Nephron (organoid): ENCODE measurements around the gene RAB40C.
A peak's percentile ranks its signal among the peaks of the same experiment; 100 is the strongest.

Experiments
- H3K27ac Mint-ChIP-seq, 3 experiments: 2 replicates each; pipeline ENCODE4 v1.8.0; 2020; ENCODE audit warnings: mixed read lengths in 3 of 3, mild to moderate bottlenecking in 2 of 3, moderate library complexity in 1 of 3
- H3K27me3 Mint-ChIP-seq: 2 replicates; pipeline ENCODE4 v1.8.0; 2021; ENCODE audit warnings: low read depth, mild to moderate bottlenecking, moderate library complexity, mixed read lengths
- H3K36me3 Mint-ChIP-seq: 2 replicates; pipeline ENCODE4 v1.8.0; 2020; ENCODE audit warnings: low read depth, mixed read lengths
- H3K4me1 Mint-ChIP-seq: 2 replicates; pipeline ENCODE4 v1.8.0; 2020; ENCODE audit warnings: mixed read lengths
- H3K4me3 Mint-ChIP-seq, 3 experiments: 2 replicates each; pipeline ENCODE4 v1.8.0; 2020; ENCODE audit warnings: mild to moderate bottlenecking in 3 of 3, mixed read lengths in 3 of 3, moderate library complexity in 2 of 3
- H3K9me3 Mint-ChIP-seq: 2 replicates; pipeline ENCODE4 v1.8.0; 2020; ENCODE audit warnings: mixed read lengths
- TF ChIP-seq, protein P1 (sequence below), 3 experiments: fragments of 200-600 bp; sonication (generic); IDR thresholded peaks; one replicate each; pipeline ENCODE4 v1.5.0; 2021; ENCODE audit warnings: antibody characterized with exemption in 3 of 3; ENCODE audit not compliant: unreplicated experiment in 3 of 3

Gene RAB40C

DNA sequence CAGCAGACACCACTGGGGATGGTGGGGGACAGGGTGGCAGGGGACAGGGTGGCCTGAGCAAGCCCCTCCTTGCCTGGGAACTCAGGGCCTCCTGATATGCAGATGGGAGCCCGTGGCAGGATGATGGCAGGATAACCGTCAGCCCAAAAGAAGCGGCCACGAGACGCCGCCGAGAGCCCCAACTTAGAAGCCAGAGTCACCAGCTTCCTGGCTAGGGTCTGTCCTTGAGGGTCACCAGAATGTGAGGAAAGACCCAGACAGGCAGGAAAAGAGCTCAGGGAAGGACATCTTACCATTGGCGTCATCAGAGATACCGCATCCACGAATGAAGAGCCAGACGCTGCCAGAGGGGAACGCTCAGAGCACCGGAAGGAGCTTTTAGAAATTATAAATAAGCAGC lies 19.4 kb downstream of the RAB40C start:
- no peak overlapping the region for H3K4me3 Mint-ChIP-seq
- H3K9me3 Mint-ChIP-seq: peaks cover 14% of the 10 kb centered on the region
- TF ChIP-seq, protein P1, sequence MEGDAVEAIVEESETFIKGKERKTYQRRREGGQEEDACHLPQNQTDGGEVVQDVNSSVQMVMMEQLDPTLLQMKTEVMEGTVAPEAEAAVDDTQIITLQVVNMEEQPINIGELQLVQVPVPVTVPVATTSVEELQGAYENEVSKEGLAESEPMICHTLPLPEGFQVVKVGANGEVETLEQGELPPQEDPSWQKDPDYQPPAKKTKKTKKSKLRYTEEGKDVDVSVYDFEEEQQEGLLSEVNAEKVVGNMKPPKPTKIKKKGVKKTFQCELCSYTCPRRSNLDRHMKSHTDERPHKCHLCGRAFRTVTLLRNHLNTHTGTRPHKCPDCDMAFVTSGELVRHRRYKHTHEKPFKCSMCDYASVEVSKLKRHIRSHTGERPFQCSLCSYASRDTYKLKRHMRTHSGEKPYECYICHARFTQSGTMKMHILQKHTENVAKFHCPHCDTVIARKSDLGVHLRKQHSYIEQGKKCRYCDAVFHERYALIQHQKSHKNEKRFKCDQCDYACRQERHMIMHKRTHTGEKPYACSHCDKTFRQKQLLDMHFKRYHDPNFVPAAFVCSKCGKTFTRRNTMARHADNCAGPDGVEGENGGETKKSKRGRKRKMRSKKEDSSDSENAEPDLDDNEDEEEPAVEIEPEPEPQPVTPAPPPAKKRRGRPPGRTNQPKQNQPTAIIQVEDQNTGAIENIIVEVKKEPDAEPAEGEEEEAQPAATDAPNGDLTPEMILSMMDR (IDR thresholded peaks at IDR 0.05; ENCODE audit: unreplicated experiment in 3 of 3): no peak
- no peaks in the 10 kb centered on the region for H3K27me3 Mint-ChIP-seq
- peaks cover 31% of the 10 kb centered on the region for H3K36me3 Mint-ChIP-seq
- no peaks in the 10 kb centered on the region for H3K4me1 Mint-ChIP-seq
- H3K27ac Mint-ChIP-seq: no peak overlapping the region

DNA sequence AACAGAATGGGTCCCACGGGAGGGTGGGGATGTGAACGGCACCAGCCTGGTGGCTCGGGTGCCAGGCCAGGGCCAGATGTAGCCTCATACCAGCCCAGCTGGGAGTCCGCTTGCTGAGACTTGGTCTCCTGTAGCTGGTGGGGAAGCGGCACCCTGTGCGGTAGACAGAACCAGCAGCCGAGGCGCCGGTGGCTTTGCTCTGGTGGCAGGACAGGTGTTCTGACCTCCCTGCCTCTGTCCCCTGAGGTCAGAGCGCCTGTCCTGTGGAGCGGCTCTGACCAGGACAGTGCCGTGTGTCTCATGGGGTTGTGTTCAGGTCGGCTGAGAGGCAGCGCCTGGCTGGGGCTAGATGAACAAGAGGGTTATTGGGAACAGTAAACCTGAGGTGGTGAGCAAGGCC lies 20.1 kb downstream of the RAB40C start:
- H3K27me3 Mint-ChIP-seq: no peaks in the 10 kb centered on the region
- H3K4me1 Mint-ChIP-seq: no peaks in the 10 kb centered on the region
- no peak overlapping the region for H3K27ac Mint-ChIP-seq
- H3K36me3 Mint-ChIP-seq: peaks cover 33% of the 10 kb centered on the region
- TF ChIP-seq, protein P1 (IDR thresholded peaks at IDR 0.05; ENCODE audit: unreplicated experiment in 3 of 3): no peak
- H3K9me3 Mint-ChIP-seq: peaks cover 11% of the 10 kb centered on the region
- H3K4me3 Mint-ChIP-seq: no peak overlapping the region

DNA sequence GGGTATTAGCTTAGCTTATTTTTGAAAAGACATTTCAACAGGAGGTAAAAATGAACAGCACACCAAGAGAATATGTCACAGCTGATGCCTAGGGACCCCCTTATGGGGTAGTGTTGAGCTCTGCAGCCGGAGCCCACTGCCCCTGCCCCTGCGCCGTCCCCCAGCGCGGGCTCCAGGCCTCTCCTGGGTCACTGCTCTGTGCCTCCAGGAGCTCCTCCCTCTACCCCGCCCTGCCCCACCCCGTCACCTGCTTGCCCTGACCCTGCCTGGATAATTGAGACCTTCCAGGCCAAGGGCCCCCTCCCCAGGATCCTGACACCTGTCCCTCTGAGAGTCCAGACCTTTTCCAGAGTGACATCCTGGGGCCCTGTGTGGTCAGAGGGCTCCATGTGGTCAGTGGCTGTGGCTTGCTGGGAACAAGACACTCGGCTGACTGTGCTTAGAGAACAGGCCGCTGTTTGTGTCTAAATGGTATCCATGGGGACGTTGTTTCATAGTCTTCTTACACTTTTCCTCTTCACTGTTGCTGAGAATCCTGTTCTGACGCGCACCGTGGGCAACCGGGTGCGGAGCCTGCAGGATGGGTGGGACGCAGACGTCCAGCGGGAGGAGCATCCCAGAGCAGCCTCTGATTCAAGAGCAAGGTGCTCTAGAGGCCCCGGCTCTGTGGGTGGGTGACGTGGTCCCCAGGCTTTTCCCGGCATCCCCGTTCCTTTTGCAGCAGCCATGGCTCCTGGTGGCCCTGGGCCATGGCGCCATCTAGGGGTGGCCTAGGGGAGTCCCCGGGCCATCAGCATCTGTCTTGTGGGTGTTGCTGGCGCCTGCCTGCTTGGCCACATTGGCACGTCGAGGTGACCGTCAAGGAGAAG lies 20.9 kb downstream of the RAB40C start:
- TF ChIP-seq, protein P1 (IDR thresholded peaks at IDR 0.05; ENCODE audit: unreplicated experiment in 3 of 3): peak; percentile 29 to 49 (median 45)
- no peak overlapping the region for H3K4me3 Mint-ChIP-seq
- H3K27ac Mint-ChIP-seq: peak overlapping the region in 1 of 3 experiments; percentile 57
- no peaks in the 10 kb centered on the region for H3K27me3 Mint-ChIP-seq
- H3K4me1 Mint-ChIP-seq: no peaks in the 10 kb centered on the region
- H3K36me3 Mint-ChIP-seq: peaks cover 28% of the 10 kb centered on the region
- H3K9me3 Mint-ChIP-seq: peaks cover 6% of the 10 kb centered on the region

DNA sequence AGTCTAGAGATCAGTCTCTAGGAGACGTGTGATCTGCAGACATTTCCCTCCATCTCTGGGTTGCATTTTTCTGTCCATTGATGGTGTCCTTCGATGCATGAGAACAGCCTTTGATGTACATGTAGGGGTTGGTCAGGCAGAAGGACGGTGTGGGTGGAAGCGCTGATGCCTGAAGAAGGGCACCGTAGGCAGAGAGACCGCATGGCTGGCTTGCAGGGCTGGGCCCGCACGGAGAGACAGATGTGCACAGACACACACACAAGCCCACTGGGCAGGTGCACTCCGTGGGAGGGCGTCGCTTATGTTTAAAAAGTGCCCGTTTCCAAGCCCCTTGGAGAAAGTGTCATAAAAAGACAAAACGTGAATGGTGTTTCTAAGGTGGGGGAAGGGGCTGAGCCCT lies 25.3 kb downstream of the RAB40C start:
- H3K27me3 Mint-ChIP-seq: no peaks in the 10 kb centered on the region
- peaks cover 22% of the 10 kb centered on the region for H3K36me3 Mint-ChIP-seq
- H3K4me1 Mint-ChIP-seq: no peaks in the 10 kb centered on the region
- no peak overlapping the region for H3K27ac Mint-ChIP-seq
- H3K9me3 Mint-ChIP-seq: peaks cover 6% of the 10 kb centered on the region
- TF ChIP-seq, protein P1 (IDR thresholded peaks at IDR 0.05; ENCODE audit: unreplicated experiment in 3 of 3): no peak
- H3K4me3 Mint-ChIP-seq: no peak overlapping the region

DNA sequence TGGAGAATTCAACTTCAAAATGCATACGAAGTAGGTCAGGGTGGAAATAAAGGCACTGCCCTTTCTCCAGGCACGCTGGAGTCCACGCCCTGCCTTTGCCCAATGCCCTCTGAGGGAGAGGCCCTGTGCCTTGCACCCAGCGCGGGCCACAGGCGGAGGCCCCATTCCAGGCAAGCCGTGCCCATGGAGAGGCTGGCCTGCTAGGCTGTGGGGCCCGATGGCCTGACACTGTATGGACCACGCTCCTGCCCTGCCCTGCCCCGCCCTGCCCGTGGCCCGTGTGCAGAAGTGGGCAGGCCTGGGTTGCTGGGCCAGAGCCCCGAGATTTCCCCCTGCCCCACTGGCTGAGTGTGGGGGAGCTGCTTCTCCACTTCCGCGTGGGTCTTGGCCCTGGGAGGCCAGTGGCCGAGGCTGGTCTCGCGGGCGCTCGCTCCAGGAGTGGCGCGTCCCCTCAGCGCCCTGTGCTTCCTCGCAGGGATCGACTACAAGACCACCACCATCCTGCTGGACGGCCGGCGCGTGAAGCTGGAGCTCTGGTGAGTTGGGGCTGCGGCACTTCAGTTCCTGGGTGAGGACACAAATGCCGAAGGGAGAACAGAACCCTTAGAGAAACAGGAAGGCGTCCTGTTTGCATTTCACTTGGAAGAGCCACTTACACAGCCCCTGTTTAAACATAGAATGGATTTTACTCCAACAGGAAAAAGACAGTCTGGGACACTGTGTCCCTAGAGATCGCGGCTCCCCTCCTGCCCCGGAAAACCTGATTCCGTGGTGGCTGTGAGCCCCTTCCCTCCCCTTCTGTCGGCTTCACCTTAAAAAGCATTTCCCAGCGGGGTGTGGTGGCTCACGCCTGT lies 27.1 kb downstream of the RAB40C start:
- H3K4me3 Mint-ChIP-seq: no peak overlapping the region
- H3K9me3 Mint-ChIP-seq: peaks cover 6% of the 10 kb centered on the region
- peaks cover 22% of the 10 kb centered on the region for H3K36me3 Mint-ChIP-seq
- H3K27me3 Mint-ChIP-seq: no peaks in the 10 kb centered on the region
- TF ChIP-seq, protein P1 (IDR thresholded peaks at IDR 0.05; ENCODE audit: unreplicated experiment in 3 of 3): no peak
- H3K4me1 Mint-ChIP-seq: no peaks in the 10 kb centered on the region
- H3K27ac Mint-ChIP-seq: no peak overlapping the region
